Measurements from ENCODE around the gene OXNAD1.

OXNAD1 gene

DNA sequence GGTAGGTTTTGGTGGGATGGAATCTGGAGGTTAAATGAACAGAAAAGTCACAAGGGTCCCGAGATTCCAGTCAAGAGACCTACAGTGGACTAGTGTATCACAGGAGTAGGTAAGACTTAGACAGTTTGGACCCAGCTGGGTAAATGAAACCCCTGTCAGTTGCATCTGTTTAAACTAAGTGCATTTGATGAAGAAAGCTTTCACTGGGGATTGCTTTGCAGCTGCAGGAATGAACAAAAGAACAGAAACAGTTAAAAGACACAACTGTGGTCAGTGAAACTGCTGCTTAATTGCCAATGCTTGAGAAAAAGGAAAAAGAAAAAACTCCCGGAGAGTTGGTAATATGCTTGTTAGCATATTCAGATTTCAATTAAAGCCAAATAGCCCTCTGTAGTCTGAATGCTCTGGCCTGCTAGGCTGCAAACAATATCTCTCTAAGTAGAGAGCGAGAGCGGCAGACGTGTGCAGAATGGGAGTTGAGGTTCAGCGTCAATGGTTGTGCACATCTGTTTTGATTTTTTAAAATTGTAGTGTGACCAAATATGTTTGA is 37.1 kb downstream of the OXNAD1 start:
- no peak overlapping the region for H3K9ac ChIP-seq (ENCODE audit: low read length)
- H2BK120ac ChIP-seq (ENCODE audit: low read depth, low read length): no peak overlapping the region
- no peak overlapping the region for H3K18ac ChIP-seq (ENCODE audit: low read depth in 1 of 2, low read length in 2 of 2)
- H3K36me3 ChIP-seq (ENCODE audit: control insufficient read depth in 1 of 2, insufficient read depth in 2 of 2, low read depth in 1 of 2, low read length in 2 of 2): peaks cover 4 to 44% of the 10 kb centered on the region in 2 experiments
- H3K23ac ChIP-seq (ENCODE audit: low read length in 2 of 2): no peak overlapping the region
- H3K14ac ChIP-seq (ENCODE audit: low read length in 2 of 2): no peak overlapping the region
- no peaks in the 10 kb centered on the region for H3K27me3 ChIP-seq (ENCODE audit: control insufficient read depth in 1 of 2, insufficient read depth in 1 of 2, low read length in 2 of 2)
- no peak overlapping the region for H3K4me3 ChIP-seq (ENCODE audit: insufficient read depth in 1 of 2, low read depth in 1 of 2, low read length in 2 of 2)
- H3K4me2 ChIP-seq (ENCODE audit: low read length, poor library complexity, severe bottlenecking): no peak overlapping the region
- H2AFZ ChIP-seq (ENCODE audit: low read depth, low read length): no peak overlapping the region
- H4K8ac ChIP-seq (ENCODE audit: low read length): no peak overlapping the region
- peaks cover 6% of the 10 kb centered on the region for H3K4me1 ChIP-seq (ENCODE audit: control insufficient read depth, insufficient read depth, low read depth, low read length)
- no peak overlapping the region for H3K4ac ChIP-seq (ENCODE audit: low read depth in 1 of 2, low read length in 2 of 2)
- no peak overlapping the region for H3K27ac ChIP-seq (ENCODE audit: low read length, poor library complexity, severe bottlenecking)
- H3K9me3 ChIP-seq (ENCODE audit: control insufficient read depth, low read length): peaks cover 5% of the 10 kb centered on the region
- no peak overlapping the region for H2BK12ac ChIP-seq (ENCODE audit: low read length in 2 of 2)
- H2BK15ac ChIP-seq (ENCODE audit: low read depth, poor library complexity, severe bottlenecking): no peak overlapping the region
- no peak overlapping the region for H4K91ac ChIP-seq (ENCODE audit: low read length)
- 96% methylated on average over 6 of the region's 6 CpGs for WGBS
- H2AK5ac ChIP-seq (ENCODE audit: low read length, severe bottlenecking): no peak overlapping the region
- peaks cover 2% of the 10 kb centered on the region for H3K79me1 ChIP-seq (replicated peaks; ENCODE audit: low read length, poor library complexity, severe bottlenecking)
- H2BK5ac ChIP-seq (ENCODE audit: low read depth, low read length, poor library complexity, severe bottlenecking): no peak overlapping the region
- no peak for DNase-seq

DNA sequence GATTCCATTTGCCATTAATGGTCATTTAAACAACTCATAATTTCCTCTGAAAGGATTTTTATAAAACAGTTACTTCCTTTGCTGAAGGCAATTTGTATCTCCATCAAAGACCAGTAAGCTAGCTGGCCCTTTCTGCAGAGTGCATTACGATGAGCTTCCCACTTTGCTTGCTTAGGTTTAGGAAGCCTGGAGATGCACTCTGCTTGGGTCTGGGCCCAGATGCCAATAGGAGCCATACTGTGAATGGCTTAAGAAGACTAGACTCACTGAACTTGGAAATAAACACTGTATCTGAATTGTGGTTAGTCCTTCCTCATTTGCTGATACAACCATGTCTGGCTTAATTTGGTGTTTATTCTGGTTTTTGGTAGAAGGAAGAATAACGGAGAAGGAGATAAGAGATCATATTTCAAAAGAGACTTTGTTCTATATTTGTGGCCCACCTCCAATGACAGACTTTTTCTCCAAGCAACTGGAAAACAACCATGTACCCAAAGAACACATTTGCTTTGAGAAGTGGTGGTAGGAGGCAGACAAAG is 38.1 kb downstream of the OXNAD1 start:
- Histone ChIP-seq H3K79me1 (replicated peaks; ENCODE audit: low read length, poor library complexity, severe bottlenecking) (peaks cover 4% of the 10 kb centered on the region), H2BK15ac (ENCODE audit: low read depth, poor library complexity, severe bottlenecking) (no peak overlapping the region), H2BK12ac (ENCODE audit: low read length in 2 of 2) (no peak overlapping the region), H4K91ac (ENCODE audit: low read length) (no peak overlapping the region), H3K9me3 (ENCODE audit: control insufficient read depth, low read length) (no peaks in the 10 kb centered on the region), H3K18ac (ENCODE audit: low read depth in 1 of 2, low read length in 2 of 2) (no peak overlapping the region), H3K27ac (ENCODE audit: low read length, poor library complexity, severe bottlenecking) (no peak overlapping the region), H3K4me3 (ENCODE audit: insufficient read depth in 1 of 2, low read depth in 1 of 2, low read length in 2 of 2) (no peak overlapping the region), H2AK5ac (ENCODE audit: low read length, severe bottlenecking) (no peak overlapping the region), H3K14ac (ENCODE audit: low read length in 2 of 2) (no peak overlapping the region), H3K9ac (ENCODE audit: low read length) (no peak overlapping the region), H3K27me3 (ENCODE audit: control insufficient read depth in 1 of 2, insufficient read depth in 1 of 2, low read length in 2 of 2) (no peaks in the 10 kb centered on the region), H2BK120ac (ENCODE audit: low read depth, low read length) (no peak overlapping the region), H3K4me1 (ENCODE audit: control insufficient read depth, insufficient read depth, low read depth, low read length) (peaks cover 6% of the 10 kb centered on the region), H3K4ac (ENCODE audit: low read depth in 1 of 2, low read length in 2 of 2) (no peak overlapping the region), H3K36me3 (ENCODE audit: control insufficient read depth in 1 of 2, insufficient read depth in 2 of 2, low read depth in 1 of 2, low read length in 2 of 2) (peaks cover 4 to 43% of the 10 kb centered on the region in 2 experiments), H2AFZ (ENCODE audit: low read depth, low read length) (no peak overlapping the region), H2BK5ac (ENCODE audit: low read depth, low read length, poor library complexity, severe bottlenecking) (no peak overlapping the region), H3K4me2 (ENCODE audit: low read length, poor library complexity, severe bottlenecking) (no peak overlapping the region), H3K23ac (ENCODE audit: low read length in 2 of 2) (no peak overlapping the region), H4K8ac (ENCODE audit: low read length) (no peak overlapping the region)
- DNase-seq: no peak
- WGBS: 96% methylated on average over 1 of the region's 2 CpGs

DNA sequence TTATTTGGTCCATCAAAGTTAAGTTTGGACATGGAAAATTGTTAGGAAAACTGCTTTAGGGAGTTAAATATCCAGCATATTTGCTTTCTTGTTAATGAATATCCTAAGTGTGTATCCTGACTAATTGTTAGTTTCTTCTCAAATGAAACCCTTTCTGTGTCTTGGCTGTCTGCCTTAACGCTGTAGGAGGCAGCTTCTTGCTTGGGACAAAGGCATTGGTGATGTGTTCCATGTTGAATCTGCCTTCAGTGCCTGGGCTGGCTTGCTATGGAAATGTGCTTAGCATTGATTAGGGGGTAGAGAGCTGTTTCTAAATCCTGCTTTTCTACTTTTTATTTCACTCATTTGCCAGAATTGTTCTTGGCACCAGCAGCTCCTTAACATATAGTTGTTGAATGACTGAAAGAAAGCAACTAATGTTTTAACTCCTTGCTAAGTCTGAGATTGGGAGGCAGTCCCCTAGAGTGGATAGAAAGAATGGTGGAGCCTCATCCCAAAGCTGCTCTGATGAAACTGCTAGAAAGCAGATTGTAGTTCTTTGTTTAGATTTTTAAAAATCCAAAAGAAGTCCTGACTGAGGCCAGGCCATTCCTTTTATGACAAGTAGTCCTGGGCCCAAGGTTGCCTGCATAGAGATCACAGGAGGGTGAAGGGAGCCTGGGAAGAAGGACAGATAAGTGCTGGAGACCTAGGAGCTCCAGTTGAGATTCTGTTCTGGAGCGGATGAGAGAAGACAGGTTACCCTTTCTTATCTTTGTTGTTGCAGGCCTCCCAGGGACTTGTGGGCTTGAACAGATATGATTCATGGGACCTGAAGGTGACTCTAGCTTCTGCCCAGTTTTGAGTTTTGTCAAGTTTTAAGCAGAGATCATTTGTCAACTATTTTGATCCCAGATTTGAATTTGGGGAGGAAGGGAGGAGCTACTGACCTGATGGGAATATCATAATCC is 39.3 kb downstream of the OXNAD1 start:
- DNase-seq: no peak
- no peak overlapping the region for H2AFZ ChIP-seq (ENCODE audit: low read depth, low read length)

DNA sequence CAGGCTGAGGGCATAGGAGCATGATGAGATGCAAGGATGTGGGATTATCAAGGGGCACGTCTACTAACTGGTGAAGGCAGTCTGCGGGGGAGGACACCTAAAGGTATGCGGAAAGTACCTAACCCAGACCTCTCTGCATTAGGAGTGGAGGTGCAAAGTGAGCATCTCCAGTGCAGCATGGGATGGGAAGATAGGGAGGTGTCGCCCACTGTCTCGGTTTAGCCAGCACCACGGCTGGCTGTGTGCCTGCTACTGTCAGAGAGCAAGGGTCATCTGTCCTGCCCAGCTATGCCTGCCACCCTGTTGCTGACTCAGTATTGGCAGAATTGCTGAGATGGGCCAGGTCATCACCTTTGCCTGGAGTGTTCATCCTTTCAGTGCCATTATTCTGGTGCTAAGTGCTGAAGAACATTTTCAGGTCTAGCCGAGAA is 40.1 kb downstream of the OXNAD1 start:
- Histone ChIP-seq H3K36me3 (ENCODE audit: control insufficient read depth in 1 of 2, insufficient read depth in 2 of 2, low read depth in 1 of 2, low read length in 2 of 2) (peaks cover 4 to 49% of the 10 kb centered on the region in 2 experiments), H3K27me3 (ENCODE audit: control insufficient read depth in 1 of 2, insufficient read depth in 1 of 2, low read length in 2 of 2) (no peaks in the 10 kb centered on the region), H2BK120ac (ENCODE audit: low read depth, low read length) (no peak overlapping the region), H3K4me2 (ENCODE audit: low read length, poor library complexity, severe bottlenecking) (no peak overlapping the region), H4K8ac (ENCODE audit: low read length) (no peak overlapping the region), H2AK5ac (ENCODE audit: low read length, severe bottlenecking) (no peak overlapping the region), H4K91ac (ENCODE audit: low read length) (no peak overlapping the region), H2BK12ac (ENCODE audit: low read length in 2 of 2) (no peak overlapping the region), H3K4me1 (ENCODE audit: control insufficient read depth, insufficient read depth, low read depth, low read length) (peaks cover 6% of the 10 kb centered on the region), H3K9ac (ENCODE audit: low read length) (no peak overlapping the region), H3K79me1 (replicated peaks; ENCODE audit: low read length, poor library complexity, severe bottlenecking) (peaks cover 3% of the 10 kb centered on the region), H3K18ac (ENCODE audit: low read depth in 1 of 2, low read length in 2 of 2) (no peak overlapping the region), H3K4me3 (ENCODE audit: insufficient read depth in 1 of 2, low read depth in 1 of 2, low read length in 2 of 2) (no peak overlapping the region), H2AFZ (ENCODE audit: low read depth, low read length) (no peak overlapping the region), H3K27ac (ENCODE audit: low read length, poor library complexity, severe bottlenecking) (no peak overlapping the region), H2BK5ac (ENCODE audit: low read depth, low read length, poor library complexity, severe bottlenecking) (no peak overlapping the region), H2BK15ac (ENCODE audit: low read depth, poor library complexity, severe bottlenecking) (no peak overlapping the region), H3K23ac (ENCODE audit: low read length in 2 of 2) (no peak overlapping the region), H3K9me3 (ENCODE audit: control insufficient read depth, low read length) (no peaks in the 10 kb centered on the region), H3K4ac (ENCODE audit: low read depth in 1 of 2, low read length in 2 of 2) (no peak overlapping the region), H3K14ac (ENCODE audit: low read length in 2 of 2) (peak overlapping the region in 1 of 2 experiments; percentile 6)
- 96% methylated on average over 7 of the region's 7 CpGs for WGBS
- no peak for DNase-seq

More for the DNA sequence above, 39.3 kb downstream of the OXNAD1 start:
- H3K79me1 ChIP-seq (replicated peaks; ENCODE audit: low read length, poor library complexity, severe bottlenecking): peaks cover 4% of the 10 kb centered on the region
- no peaks in the 10 kb centered on the region for H3K9me3 ChIP-seq (ENCODE audit: control insufficient read depth, low read length)
- H3K9ac ChIP-seq (ENCODE audit: low read length): no peak overlapping the region
- H3K14ac ChIP-seq (ENCODE audit: low read length in 2 of 2): no peak overlapping the region
- no peak overlapping the region for H4K91ac ChIP-seq (ENCODE audit: low read length)
- H2BK12ac ChIP-seq (ENCODE audit: low read length in 2 of 2): no peak overlapping the region
- no peak overlapping the region for H3K23ac ChIP-seq (ENCODE audit: low read length in 2 of 2)
- WGBS: 98% methylated on average over 2 of the region's 2 CpGs
- peaks cover 8% of the 10 kb centered on the region for H3K4me1 ChIP-seq (ENCODE audit: control insufficient read depth, insufficient read depth, low read depth, low read length)
- H2BK120ac ChIP-seq (ENCODE audit: low read depth, low read length): no peak overlapping the region
- no peak overlapping the region for H3K4me3 ChIP-seq (ENCODE audit: insufficient read depth in 1 of 2, low read depth in 1 of 2, low read length in 2 of 2)
- no peak overlapping the region for H2AK5ac ChIP-seq (ENCODE audit: low read length, severe bottlenecking)
- H3K36me3 ChIP-seq (ENCODE audit: control insufficient read depth in 1 of 2, insufficient read depth in 2 of 2, low read depth in 1 of 2, low read length in 2 of 2): peaks cover 4 to 45% of the 10 kb centered on the region in 2 experiments
- H3K18ac ChIP-seq (ENCODE audit: low read depth in 1 of 2, low read length in 2 of 2): no peak overlapping the region
- H3K4me2 ChIP-seq (ENCODE audit: low read length, poor library complexity, severe bottlenecking): no peak overlapping the region
- H4K8ac ChIP-seq (ENCODE audit: low read length): no peak overlapping the region
- H3K27ac ChIP-seq (ENCODE audit: low read length, poor library complexity, severe bottlenecking): no peak overlapping the region
- H2BK15ac ChIP-seq (ENCODE audit: low read depth, poor library complexity, severe bottlenecking): no peak overlapping the region
- no peak overlapping the region for H2BK5ac ChIP-seq (ENCODE audit: low read depth, low read length, poor library complexity, severe bottlenecking)
- H3K27me3 ChIP-seq (ENCODE audit: control insufficient read depth in 1 of 2, insufficient read depth in 1 of 2, low read length in 2 of 2): no peaks in the 10 kb centered on the region
- H3K4ac ChIP-seq (ENCODE audit: low read depth in 1 of 2, low read length in 2 of 2): no peak overlapping the region

Measured in mesenchymal stem cell (in vitro differentiated cells and primary cell).